Stimulated activated CD4-positive, alpha-beta T cell treated with anti-CD3 and anti-CD28 coated beads, Interleukin-4, amount 100 ng/mL, for 48 hours (primary cell): Measurements from ENCODE around the gene SNRNP27.

Source experiments
- DNase-seq, 2 donors: peaks; one replicate each; pipeline ENCODE4 v3.0.0-alpha.2; 2020; ENCODE audit warnings: low read depth in 2 of 2

SNRNP27 gene

GRCh38 chr2:69916106-69916505 lies 22.4 kb downstream of the SNRNP27 start:
- DNase-seq: no peak

DNA sequence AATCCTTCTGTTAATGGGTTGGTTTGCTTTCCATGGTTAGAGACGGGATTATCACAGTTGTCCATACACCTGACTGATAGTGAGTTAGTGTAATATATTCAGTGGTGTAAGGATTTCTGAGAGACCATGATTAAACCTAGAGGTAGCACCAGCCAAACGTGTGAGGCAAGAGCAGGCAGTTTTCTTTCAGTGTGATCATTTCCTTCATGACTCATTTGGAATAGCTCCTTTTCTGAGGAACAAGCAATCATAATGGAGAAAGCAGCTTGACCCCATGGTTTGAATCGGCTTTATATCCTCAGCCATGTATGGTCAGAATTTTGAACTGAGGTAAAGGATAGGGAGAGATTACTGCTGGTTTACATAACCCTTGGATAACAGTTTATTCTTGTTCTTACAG lies 24.1 kb downstream of the SNRNP27 start:
- DNase-seq: no peak

GRCh38 chr2:69918401-69918800 lies 24.6 kb downstream of the SNRNP27 start:
- no peak for DNase-seq

DNA sequence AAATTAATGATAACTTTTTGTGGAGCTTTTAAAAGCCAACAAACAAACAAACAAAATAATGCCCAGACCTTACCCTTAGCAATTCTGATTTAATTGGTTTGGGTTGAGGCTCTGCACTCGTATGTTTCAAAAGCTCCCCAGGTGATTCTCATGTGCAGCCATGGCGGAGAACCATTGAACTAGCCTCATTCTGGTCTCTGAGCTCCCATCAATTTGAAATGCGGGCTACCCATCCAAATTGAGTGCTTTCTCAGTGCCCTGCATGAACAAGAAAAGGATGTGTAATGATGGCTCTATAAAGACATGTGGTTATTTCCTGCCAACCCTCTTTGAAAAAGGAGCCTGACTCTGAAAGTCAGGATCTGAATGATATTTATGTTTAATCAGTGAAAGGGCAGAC lies 29.4 kb downstream of the SNRNP27 start:
- no peak for DNase-seq

- no peak for DNase-seq
These were observed 33.2 kb downstream of the SNRNP27 start for GRCh38 chr2:69926849-69927515.

DNA sequence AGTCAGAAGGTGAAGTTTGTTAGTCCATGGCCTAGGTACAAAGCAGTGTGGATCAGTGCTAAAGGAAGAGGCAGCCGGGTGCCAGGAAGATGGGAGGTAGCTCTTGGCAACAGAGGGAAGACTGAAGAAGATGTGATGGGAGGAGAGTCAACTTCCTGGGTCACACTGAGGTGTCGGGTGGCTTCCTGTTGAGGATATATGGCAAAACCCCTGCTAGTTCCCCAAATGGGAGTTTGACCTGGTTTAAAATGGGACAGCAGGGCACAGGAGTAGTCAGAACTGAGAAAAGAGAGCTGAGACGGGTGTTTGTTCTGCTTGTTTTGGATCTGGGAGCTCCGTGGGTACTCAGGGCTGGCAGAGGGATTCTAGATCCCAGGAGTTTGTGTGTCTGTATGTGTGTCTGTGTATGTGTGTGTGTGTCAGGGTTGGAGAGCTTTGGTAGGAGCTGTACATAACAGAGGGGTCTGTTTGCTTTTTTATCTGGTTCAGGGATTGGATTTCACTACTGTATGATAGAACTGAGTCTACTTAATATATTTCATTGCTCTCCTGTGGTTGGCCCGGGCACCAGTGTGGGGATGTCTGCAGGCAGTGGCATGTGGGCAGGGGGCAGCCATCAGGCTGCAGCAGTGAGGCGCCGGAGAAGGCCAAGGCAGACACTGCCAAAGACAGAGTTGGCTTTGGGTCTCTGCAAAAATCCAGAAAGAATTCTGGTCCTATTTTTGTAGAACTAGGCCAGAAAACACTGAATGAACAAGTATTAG lies 38.3 kb downstream of the SNRNP27 start:
- no peak for DNase-seq

GRCh38 chr2:69932596-69932922 lies 38.8 kb downstream of the SNRNP27 start:
- no peak for DNase-seq

- DNase-seq: no peak
These were observed 39.6 kb downstream of the SNRNP27 start for GRCh38 chr2:69933254-69933828.

DNA sequence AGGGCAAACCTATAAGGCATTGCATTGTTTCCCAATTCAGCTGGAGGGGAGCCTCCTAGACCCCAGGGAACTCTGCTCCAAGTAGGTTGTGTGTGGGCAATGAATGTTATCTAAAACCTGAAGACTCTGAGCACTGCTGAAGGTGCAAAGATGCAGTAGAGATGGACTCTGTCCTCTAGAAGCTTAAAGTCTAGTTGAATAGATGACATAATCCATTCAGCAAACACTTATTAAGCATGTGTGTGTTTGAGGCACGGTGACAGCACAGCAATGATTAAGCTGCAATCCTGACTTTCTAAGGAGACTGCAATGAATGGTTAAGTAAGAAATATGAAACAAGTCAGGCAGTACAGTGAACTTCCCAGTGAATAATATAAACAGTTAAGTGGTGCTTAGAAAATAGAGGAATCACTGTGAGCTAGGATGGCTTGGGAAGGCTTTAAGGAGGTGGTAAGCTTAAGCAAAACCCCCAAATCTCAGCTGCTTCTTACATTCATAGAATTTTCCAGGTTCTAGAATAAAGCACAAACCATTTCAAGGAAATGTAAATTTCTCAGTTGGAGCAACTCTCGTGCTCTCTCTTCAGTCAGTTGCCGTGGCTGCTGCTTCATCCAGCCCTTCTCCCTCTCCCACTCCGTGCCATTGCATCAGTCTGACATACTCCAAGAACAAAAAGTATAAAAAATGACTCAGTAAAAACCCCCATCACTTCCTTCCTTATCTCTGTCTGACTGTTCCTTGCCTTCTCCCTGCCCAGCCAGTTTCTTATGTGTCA lies 40.3 kb downstream of the SNRNP27 start:
- DNase-seq: peak in 1 of 2 donors; percentile 17

GRCh38 chr2:69934614-69934908 lies 40.8 kb downstream of the SNRNP27 start:
- DNase-seq: no peak

DNA sequence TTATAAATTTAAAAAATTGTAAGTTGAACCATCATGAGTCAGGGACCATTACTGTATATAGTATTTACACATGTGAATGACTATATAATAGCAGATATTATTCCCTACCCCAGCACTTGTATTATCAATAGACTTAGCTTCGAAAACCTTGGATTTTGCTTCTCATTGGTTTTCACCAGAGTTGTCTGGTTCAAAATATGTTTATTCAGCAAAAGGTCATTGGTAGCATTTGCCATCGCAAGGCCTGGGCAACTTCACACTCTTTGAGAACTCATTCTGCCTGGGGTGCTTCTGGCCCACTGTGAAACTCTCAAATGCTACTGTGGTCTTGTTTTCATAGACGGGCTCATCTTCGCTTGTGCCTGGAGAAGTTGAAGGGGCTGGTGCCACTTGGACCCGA lies 41.3 kb downstream of the SNRNP27 start:
- DNase-seq: no peak

- no peak for DNase-seq
These were observed 43.1 kb downstream of the SNRNP27 start for GRCh38 chr2:69936906-69937305.

- DNase-seq: no peak
These were observed 44.2 kb downstream of the SNRNP27 start for GRCh38 chr2:69937968-69938367.

DNA sequence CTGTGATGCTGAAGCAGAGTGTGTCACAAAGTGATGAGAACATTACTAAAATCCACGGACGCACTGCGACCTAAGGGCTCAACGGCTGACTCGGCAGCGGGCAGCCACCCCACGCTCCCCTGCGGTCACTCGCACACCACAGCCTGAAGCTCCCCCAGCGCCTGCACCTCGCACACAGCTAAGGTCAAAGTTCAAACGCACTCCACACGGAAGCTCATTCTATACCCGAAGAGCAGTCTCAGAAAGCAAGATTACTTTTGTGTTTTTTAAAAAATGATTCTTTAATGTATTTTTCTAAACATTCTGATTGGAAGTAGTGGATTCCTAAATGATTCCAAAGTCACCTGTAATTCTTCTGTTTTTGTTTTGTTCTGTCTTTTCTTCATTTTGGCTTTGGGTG lies 46.0 kb downstream of the SNRNP27 start:
- no peak for DNase-seq

- DNase-seq: no peak
These were observed 46.9 kb downstream of the SNRNP27 start for GRCh38 chr2:69940691-69941090.

DNA sequence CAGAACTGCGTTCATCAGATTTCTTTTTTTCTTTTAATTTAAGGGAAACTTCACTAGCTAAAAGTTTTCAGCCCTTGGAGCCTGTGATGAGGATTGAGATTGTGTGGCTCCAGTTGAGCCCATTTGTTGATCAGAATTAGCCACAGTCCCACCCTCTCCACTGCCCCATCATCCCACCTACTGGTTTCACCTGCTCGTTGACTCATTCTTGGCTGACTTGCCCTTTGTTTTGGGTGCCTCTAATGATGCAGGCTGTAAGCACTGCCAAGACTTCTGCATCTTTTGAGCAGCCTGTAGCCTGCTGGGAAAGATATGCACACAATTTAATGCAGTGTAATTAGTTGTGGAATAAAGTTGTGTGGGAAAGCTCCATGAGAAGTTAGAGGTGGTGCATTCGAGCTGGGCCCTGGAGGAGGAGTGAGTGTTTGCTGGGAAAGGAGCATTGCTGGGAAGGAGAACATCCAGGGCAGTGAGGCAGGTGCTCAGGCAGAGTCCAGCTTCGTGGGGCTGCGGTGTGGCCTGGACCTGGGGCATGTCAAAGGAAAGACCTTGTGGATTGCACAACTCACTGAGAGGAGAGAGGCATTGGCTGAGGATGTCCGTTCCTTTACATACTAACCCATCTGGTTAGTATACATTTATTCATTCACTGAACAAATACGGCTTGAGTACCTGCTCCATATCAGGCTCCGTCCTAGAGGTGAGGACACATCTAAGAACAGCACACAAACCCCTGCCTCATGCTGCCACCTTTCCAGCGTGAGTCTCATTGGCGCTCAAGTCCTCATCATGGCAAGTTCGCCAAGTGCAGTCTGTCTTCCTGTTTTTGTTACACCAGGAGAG lies 49.5 kb downstream of the SNRNP27 start:
- no peak for DNase-seq

DNA sequence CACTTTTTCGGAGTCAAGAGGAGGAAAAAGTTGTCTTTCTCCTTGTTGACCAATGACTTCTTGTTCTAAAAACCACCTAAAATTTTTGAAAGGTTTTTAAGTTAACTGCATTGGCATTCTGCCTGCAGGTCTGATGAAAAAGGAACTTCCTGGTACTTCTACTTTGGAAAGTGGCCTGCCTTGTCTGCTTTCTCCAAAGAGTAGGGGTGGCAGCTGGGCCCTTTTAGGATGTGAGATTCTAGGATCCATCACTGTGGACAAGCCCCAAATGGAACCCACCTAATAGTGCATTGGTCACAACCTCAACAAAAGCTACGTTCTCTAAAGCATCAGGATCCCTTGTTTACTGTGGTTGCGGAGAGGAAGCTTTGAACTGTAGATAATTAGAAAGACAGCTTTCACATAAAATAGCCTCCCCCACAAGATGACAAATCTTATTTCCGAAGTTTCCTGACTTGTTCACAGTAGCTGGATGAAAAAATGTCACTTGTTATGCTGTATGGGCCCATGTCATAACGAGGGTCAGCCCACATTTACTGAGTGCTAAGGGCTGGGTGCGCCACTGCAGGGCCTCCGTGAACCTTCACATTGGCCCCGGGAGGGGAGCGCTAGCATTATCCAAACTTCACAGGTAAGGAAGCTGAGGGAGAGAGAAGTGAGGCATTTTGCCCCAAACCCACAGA lies 50.2 kb downstream of the SNRNP27 start:
- DNase-seq: no peak

DNA sequence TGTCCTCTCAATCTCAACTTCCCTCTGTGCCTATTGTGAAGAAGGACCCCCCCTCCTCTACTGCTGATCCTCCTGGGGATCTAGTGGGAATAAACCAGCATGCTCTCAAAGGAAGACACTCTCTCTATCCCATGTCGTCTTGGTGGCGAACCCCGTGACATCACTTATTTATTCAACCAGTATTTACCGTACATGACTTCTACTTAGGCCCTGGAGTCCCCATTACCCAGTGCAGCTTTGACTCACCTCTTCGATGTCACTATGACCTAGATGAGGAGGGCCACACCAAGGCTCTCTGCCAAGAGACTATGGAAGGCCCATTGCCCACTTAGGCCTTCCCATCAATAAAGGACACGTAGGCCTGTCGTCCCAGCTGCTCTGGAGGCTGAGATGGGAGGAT lies 51.0 kb downstream of the SNRNP27 start:
- no peak for DNase-seq

- DNase-seq: no peak
These were observed 51.7 kb downstream of the SNRNP27 start for GRCh38 chr2:69945441-69945840.

- DNase-seq: no peak
These were observed 52.2 kb downstream of the SNRNP27 start for GRCh38 chr2:69945941-69946340.
